ENCODE measurements around the gene CEMIP2. TPM values are rescaled to one million over a fixed set of nuclear protein-coding genes. Genes with fewer than 3 reads are reported as not detected.
A peak's percentile ranks its signal among the peaks of the same experiment; 100 is the strongest.

CEMIP2 gene
- total RNA-seq, 4 donors from 2014 or later: 7.6 to 34.5 (median 12.3) TPM

GRCh38 chr9:71772726-71773125 is 4.4 kb upstream of the CEMIP2 start:
- Histone ChIP-seq H3K27ac (no peak overlapping the region), H3K4me3 (no peak overlapping the region), H3K36me3 (no peaks in the 10 kb centered on the region), H3K27me3 (peaks cover 0 to 13% (median 0%) of the 10 kb centered on the region in 4 donors), H3K9me3 (no peaks in the 10 kb centered on the region), H3K4me1 (peaks cover 6 to 18% (median 12%) of the 10 kb centered on the region in 3 donors)
- TF ChIP-seq CTCF (IDR thresholded peaks at IDR 0.05): no peak
- TF ChIP-seq POLR2A (IDR thresholded peaks at IDR 0.05): no peak
- intact Hi-C loops (cut with DNase I): loop anchor here (5.0 kb wide), 1 partner anchor 170 kb away; no protein-coding TSS in a partner anchor
- DNase-seq: no peak
- 80 to 93% methylated on average over 4 of the region's 4 CpGs for WGBS, 2 donors

- intact Hi-C loops (cut with DNase I): loop anchor here (5.0 kb wide), 1 partner anchor 168 kb away; no protein-coding TSS in a partner anchor
- 47 to 59% methylated on average over 3 of the region's 3 CpGs for WGBS, 2 donors
- TF ChIP-seq POLR2A (IDR thresholded peaks at IDR 0.05) (no peak), CTCF (IDR thresholded peaks at IDR 0.05) (no peak)
- peak overlapping the region in 1 of 4 donors; percentile 92 for H3K4me3 ChIP-seq
- peak overlapping the region in 3 of 4 donors; percentile 96 to 99 (median 98) for H3K27ac ChIP-seq
- H3K9me3 ChIP-seq: no peaks in the 10 kb centered on the region
- peaks cover 22 to 43% (median 24%) of the 10 kb centered on the region in 3 donors for H3K4me1 ChIP-seq
- DNase-seq: no peak
- H3K36me3 ChIP-seq: no peaks in the 10 kb centered on the region
- peaks cover 0 to 13% (median 0%) of the 10 kb centered on the region in 4 donors for H3K27me3 ChIP-seq
Observed at GRCh38 chr9:71770170-71770569, 1.9 kb upstream of the CEMIP2 start.

GRCh38 chr9:71769175-71770161 is 1.2 kb upstream of the CEMIP2 start:
- Histone ChIP-seq H3K4me1 (peaks cover 22 to 50% (median 24%) of the 10 kb centered on the region in 3 donors), H3K9me3 (no peaks in the 10 kb centered on the region), H3K4me3 (peak overlapping the region; percentile 77 to 92 (median 84)), H3K27me3 (peaks cover 0 to 13% (median 0%) of the 10 kb centered on the region in 4 donors), H3K36me3 (no peaks in the 10 kb centered on the region), H3K27ac (peak overlapping the region; percentile 96 to 99 (median 97))
- WGBS, 2 donors: 5 to 11% methylated on average over 8 to 14 of the region's 46 CpGs
- DNase-seq: peak; percentile 51
- intact Hi-C loops (cut with DNase I): loop anchor here (5.0 kb wide), 1 partner anchor 167 kb away; no protein-coding TSS in a partner anchor
- peak in 1 of 4 donors; percentile 56 for TF ChIP-seq POLR2A (IDR thresholded peaks at IDR 0.05)
- TF ChIP-seq CTCF (IDR thresholded peaks at IDR 0.05): peak in 4 of 6 experiments; percentile 19 to 57 (median 28)

- Histone ChIP-seq H3K27me3 (peaks cover 0 to 10% (median 0%) of the 10 kb centered on the region in 4 donors), H3K4me1 (peaks cover 24 to 66% (median 31%) of the 10 kb centered on the region in 3 donors), H3K27ac (peak overlapping the region; percentile 96 to 99 (median 97)), H3K4me3 (peak overlapping the region; percentile 77 to 92 (median 84)), H3K36me3 (no peaks in the 10 kb centered on the region), H3K9me3 (no peaks in the 10 kb centered on the region)
- WGBS, 2 donors: 2% methylated on average over 23 to 27 of the region's 33 CpGs
- intact Hi-C loops (cut with DNase I): no loop called here
- DNase-seq: no peak
- TF ChIP-seq CTCF (IDR thresholded peaks at IDR 0.05): no peak
- no peak for TF ChIP-seq POLR2A (IDR thresholded peaks at IDR 0.05)
Observed at GRCh38 chr9:71767776-71768321, 464 bp downstream of the CEMIP2 start.
